Stimulated activated CD8-positive, alpha-beta memory T cell treated with anti-CD3 and anti-CD28 coated beads, Interleukin-4, amount 100 ng/mL, for 1 hour (primary cell): Measurements from ENCODE around the gene FSTL5.

ENCODE experiments used
- DNase-seq, 2 donors: peaks; one replicate each; pipeline ENCODE4 v3.0.0-alpha.2; 2020; ENCODE audit warnings: low read depth in 2 of 2, low spot score in 1 of 2

FSTL5 gene

GRCh38 chr4:161466316-161466715, 697.5 kb downstream of the FSTL5 start:
- no peak for DNase-seq

GRCh38 chr4:161463436-161463835, 700.4 kb downstream of the FSTL5 start:
- no peak for DNase-seq

DNA sequence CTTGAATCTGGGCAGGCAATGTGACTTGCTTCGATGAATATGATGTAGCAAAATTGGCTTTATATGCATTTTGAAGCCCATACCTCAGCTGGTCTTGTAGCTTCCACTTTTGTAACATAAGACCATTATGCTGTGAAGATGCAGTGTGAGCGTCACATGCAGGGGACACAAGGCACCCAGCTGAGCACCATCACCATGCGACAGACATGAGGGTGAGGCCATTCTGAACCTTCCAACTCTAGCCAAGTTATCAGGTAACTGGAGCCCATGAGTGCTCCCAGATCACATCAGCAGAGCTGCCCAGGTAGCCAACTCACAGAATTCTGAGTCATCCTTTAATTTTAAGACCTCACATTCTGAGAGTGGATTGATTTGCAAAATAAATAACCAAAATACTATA, 705.9 kb downstream of the FSTL5 start:
- DNase-seq: no peak

DNA sequence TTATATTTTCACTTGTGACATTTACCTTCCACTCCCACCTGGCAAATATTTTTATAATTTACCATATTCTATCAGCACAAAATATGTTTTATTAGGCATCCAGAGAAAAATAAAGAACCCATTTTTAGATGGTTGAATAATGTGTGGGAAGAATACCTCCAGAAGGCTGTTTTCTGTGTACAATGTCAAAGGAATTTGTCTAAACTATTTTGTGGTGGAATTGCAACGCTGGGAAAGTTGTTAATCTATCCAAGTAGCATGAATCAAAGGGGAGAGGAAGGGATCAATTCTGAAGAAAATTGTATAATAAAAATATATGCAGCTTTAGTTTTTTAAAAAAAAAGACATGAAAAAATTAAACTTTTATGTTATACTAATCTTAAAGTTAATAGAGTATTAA, 706.5 kb downstream of the FSTL5 start:
- DNase-seq: no peak

DNA sequence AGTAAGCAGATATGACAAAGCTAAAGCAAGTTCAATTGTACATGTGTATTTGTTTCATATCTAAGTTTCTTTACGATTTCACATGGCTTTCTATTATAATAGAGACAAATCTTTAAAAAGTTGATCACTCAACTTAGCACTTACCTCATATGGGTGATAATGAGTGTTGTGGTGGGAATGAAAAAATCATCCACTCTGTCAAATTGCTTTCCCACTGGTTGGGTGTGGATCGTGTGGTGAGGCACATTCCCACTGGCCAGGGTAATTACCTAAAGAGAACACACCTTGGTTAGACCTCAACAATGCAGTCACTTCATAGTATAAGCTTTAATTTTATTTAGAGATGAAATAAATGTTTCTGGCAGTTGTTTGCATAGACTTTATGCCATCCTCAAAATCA, 708.9 kb downstream of the FSTL5 start:
- DNase-seq: no peak

DNA sequence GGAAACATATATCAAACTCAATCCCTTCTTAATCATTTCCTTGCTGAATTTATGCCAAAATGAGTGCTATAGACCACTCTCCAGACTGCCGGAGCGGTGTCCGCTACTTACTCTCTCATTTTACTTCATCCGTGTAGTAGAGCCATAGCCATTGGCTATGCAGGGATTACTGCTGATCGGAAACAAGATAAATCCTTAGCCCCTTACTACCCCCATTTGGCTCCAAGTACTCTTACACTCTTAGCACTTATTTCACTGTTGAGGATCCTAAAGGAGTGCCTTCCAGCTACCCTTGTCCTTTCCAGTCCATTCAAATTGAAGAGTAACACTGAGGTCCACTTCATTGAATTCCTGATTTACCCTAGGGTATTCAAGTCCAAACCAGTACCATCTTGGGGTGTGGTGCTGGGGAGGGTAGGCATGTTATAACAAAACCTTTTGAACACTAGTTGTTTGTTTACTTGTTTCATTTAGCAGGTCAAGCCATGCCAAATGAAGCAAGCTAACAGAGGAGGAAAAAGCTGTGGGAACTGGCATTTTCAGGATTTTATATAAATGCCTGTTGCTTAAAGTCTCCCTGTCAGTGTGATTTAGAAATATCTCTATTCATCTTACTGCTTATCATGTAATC, 715.1 kb downstream of the FSTL5 start:
- DNase-seq: no peak

DNA sequence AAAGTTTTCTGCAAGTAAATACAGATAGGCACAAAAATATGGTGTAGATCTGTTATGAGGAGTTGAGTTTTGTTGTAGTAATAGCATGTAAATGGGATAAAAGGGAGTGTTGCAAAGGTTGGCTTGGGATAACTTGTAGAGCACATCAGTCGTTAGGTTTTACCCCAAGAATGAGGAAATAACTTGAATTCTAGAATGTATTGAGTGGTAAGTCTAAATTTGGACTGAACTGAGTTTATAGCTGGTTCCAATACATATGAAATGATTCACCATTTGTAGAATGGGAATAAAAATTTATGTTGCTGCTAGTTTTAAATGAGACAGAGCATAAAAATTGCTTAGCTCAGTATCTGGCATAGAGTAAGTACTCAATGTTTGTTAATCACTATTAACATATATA, 719.2 kb downstream of the FSTL5 start:
- DNase-seq: no peak

DNA sequence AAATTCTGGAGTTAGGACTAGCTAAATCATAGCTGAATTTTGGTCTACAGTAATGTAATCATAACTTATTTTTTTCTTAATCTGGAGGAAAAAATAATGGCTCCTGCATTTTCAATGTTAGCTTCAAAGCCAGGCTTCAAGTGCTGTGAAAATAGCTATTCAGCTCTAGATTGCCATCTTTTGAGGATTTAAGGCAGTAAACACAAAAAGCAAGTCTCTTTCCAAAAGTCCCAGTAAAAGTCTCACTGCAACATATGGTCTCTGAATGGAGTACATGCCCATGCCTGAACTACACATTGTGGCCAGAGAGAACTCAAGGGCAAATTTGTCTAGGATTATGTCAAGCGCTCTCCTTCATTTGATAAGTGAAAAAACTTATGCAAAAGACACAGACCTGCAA, 720.9 kb downstream of the FSTL5 start:
- DNase-seq: no peak

DNA sequence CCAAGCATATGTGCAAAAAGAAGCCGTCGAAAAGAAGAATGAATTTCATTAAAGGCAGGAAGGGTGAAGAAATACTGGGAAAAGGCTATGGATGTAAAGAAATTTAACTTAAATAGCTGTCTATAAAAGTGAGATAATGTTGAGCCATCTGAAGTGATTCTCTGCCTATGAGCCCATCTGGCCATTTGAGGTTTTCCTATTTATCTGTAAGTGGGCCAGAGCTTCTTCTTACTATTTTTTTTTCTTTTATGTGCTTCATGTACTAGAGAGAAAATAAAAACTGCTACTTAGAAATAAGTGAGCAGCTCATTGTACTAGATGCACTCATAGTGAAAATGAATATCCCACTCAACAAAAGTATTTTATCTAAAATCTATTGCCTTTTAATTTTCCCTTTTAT, 725.7 kb downstream of the FSTL5 start:
- DNase-seq: no peak

DNA sequence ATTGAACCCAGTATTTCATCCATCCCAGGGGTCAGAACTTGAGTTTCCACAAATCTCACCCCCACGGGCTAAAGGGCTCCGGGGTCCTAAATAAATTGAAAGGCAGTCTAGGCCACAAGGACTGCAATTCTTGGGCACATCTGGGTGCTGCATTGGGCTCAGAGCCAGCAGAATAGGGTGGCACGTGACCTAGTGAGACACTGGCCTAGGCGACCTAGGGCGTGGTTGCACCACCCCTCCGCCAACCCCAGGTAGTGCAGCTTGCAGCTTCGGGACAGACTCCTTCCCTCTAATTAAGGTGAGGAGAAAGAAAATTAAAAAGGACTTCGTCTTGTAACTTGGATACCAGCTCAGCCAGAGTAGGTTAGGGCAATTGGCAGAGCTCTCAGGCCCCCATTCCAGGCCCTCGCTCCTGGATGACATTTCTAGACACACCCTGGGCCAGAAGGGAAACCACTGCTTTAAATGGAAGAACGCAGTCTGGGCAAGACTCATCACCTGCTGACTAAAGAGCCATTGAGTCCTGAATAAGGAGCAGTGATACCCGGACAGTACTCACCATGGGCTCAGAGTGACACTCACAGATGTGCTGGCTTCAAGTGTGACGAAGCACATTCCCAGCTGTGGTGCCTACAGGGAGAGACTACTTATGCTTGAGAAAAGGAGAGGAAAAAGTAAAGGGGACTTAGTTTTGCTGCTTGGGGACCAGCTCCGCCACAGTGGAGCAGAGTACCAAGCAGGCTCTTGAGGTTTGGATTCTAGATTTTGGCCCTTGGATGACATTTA, 735.4 kb downstream of the FSTL5 start:
- no peak for DNase-seq

DNA sequence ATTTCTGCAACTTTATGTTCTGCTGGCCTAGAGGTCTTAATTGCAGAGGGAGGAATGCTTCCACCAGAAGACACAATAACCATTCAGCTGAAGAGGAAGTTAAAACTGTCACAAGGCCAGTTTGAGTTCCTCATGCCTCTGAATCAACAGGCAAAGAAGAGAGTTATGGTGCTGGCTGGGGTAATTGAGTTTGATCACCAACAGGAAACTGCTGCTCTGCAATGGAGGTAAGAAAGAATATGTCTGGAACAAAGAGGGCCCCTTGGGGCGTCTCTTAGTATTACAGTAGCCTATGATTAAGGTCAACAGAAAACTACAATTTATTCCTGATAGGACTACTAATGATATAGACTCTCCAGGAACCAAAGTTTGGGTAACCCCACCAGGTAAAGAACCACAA, 744.0 kb downstream of the FSTL5 start:
- no peak for DNase-seq

GRCh38 chr4:161411901-161412300, 751.9 kb downstream of the FSTL5 start:
- no peak for DNase-seq

- no peak for DNase-seq
These were observed 759.3 kb downstream of the FSTL5 start for GRCh38 chr4:161404346-161405110.

- no peak for DNase-seq
These were observed 760.0 kb downstream of the FSTL5 start for GRCh38 chr4:161403781-161404180.

DNA sequence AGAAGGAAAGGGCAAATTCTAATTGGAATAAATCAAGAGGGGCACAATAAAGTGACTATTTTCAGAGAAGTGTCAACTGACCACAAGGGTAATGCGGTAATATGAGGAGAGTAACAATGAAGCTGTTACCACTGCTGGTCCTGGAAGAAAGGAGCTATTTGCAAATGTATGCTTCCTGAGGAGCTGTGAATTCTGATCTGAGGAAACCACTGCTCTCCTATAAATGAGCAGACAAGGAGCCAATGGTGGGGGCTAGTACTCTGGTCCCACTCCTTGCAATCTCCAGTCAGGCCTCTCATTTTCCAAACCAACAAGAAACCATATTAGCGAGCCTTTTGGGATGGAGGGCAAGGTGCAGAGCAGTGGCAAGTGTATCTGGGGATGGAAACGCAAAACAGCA, 770.2 kb downstream of the FSTL5 start:
- no peak for DNase-seq

GRCh38 chr4:161382655-161383054, 781.1 kb downstream of the FSTL5 start:
- DNase-seq: no peak

GRCh38 chr4:161376275-161376674, 787.5 kb downstream of the FSTL5 start:
- no peak for DNase-seq

DNA sequence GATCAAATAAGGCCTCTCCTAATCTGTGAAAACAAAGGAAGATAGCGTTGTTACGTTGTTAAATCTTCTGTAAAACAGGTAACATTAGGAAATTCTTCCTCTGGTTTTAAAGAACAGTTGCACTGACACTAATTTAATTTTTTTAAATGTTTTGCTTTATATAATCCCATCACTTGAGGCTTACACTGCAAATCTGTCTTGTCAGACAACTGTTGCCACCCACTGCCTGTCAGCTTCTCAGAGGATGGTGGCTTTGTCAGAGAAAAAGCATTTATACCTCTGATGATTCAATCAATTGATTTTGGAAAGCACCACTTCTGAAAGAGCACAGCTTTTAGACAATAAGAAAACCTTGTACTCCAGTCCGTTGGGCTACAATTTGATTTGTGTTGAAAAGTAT, 799.1 kb downstream of the FSTL5 start:
- DNase-seq: no peak

DNA sequence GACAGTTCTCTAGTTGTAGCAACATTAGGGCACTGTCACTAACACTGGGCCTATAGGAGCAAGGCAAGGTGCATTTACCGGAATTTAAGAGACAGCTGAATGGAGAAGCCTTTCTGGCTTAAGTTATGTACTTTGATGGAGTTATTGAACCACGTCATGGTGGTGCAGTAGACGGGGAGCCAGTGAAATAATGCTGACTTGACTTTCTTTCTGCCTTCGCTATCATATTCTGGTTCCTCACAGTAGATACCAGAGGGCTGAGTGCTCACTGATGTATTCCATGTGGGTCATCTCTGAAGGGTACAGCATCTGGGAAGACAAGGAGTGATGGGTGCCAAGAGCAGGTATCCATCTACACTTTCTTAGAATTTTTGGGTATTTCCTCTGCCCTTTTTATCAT, 802.8 kb downstream of the FSTL5 start:
- DNase-seq: no peak

DNA sequence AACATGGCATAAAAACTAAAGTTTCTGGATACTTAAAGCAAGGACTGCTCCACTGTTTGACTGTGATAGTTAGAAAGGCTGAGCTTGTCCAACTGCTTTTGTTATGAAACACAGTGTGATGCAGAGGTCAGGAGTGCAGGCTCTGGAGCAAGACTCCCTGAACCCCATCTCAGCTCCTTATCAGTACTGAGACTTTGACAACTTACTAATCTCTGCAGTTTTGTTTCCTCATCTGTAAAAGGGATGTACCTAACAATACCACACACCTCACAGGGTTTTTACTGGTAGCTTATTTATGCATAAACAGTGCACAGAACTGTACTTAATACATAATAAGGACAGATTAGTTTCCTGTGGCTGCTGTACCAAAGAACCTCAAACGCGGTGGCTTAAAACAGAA, 804.3 kb downstream of the FSTL5 start:
- DNase-seq: no peak

GRCh38 chr4:161356351-161356750, 807.4 kb downstream of the FSTL5 start:
- no peak for DNase-seq

- DNase-seq: no peak
These were observed 812.9 kb downstream of the FSTL5 start for GRCh38 chr4:161350946-161351345.
